ENCODE measurements around the gene PBX3. TPM values are rescaled to one million over a fixed set of nuclear protein-coding genes. Genes with fewer than 3 reads are reported as not detected.

PBX3 gene
- total and polyA plus RNA-seq, 9 of the 15 experiments (the other 6 are each of a cell fraction or from before 2014, with no cell fraction given), result 0.14 to 5.8 (median 0.92) TPM

DNA sequence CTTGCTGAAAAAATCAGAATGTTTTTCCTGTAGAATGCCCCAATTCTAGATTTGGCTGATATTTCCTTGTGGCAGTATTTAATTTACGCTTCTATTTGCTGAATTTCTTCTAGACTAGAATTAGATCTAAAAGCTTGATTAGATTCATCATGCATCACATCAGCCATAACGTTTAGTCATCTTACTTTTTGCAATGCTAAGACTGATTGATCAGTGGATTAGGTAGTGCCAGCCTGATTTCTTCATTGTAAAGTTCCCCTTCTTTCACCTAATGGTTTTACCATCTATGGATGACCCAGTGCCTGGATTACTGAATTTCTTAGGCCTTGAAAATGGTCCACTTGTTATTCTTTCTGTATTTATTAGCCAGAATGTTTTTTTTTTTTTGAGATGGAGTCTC, 83.9 kb downstream of the PBX3 start:
- FAIRE-seq (no peak), ATAC-seq (no peak), DNase-seq (ENCODE audit: extremely low read depth in 1 of 4, low spot score in 3 of 4) (no peak)
- Histone ChIP-seq H3K79me2 (ENCODE audit: control insufficient read depth, insufficient read depth, low read length) (no peaks in the 10 kb centered on the region), H3K4me2 (ENCODE audit: insufficient read depth, low read length) (no peak overlapping the region), H3K9me1 (ENCODE audit: control insufficient read depth, insufficient read depth, low read length) (no peaks in the 10 kb centered on the region), H3K4me3 (no peak overlapping the region), H3K27me3 (ENCODE audit: control insufficient read depth in 2 of 2, insufficient read depth in 2 of 2, low read length in 2 of 2) (no peaks in the 10 kb centered on the region; a peak in 1 of 5 replicates), H3K36me3 (ENCODE audit: control insufficient read depth, insufficient read depth, low read length) (no peaks in the 10 kb centered on the region), H3K4me1 (replicated peaks in 1 of 2; ENCODE audit: control insufficient read depth in 2 of 2, insufficient read depth in 2 of 2, low read length in 2 of 2) (no peaks in the 10 kb centered on the region), H3K9ac (ENCODE audit: insufficient read depth in 1 of 2, low read depth in 2 of 2, low read length in 2 of 2) (no peak overlapping the region), H3K27ac (ENCODE audit: extremely low read depth, low read depth, low read length) (no peak overlapping the region), H2AFZ (ENCODE audit: low read depth, low read length) (no peak overlapping the region), H4K20me1 (replicated peaks; ENCODE audit: control insufficient read depth, insufficient read depth, low read length) (no peaks in the 10 kb centered on the region), H3K9me3 (replicated peaks; ENCODE audit: control insufficient read depth, insufficient read depth, low read depth, low read length) (no peaks in the 10 kb centered on the region)
- WGBS (ENCODE audit: insufficient coverage, low coverage, missing lambda C conversion rate), result 0% methylated on average over 2 of the region's 2 CpGs
- in situ Hi-C loops (cut with MboI) (no loop called here), intact Hi-C loops (cut with micrococcal nuclease) (no loop called here)
- BruUV-seq (replicated peaks), result no TSS peak
- TF ChIP-seq POLR2AphosphoS5 (IDR thresholded peaks at IDR 0.05; ENCODE audit: control insufficient read depth, insufficient read depth, low read depth, low read length), result no peak
- no peak for TF ChIP-seq YY1 (IDR thresholded peaks at IDR 0.05; ENCODE audit: borderline replicate concordance in 1 of 3, control insufficient read depth in 1 of 3, extremely low read depth in 1 of 3, insufficient read depth in 3 of 3, insufficient read length in 1 of 3, insufficient replicate concordance in 2 of 3, low read depth in 1 of 3, low read length in 2 of 3)
- TF ChIP-seq PURB (CRISPR knock-in tag; IDR thresholded peaks at IDR 0.05; ENCODE audit: low read depth), result no peak
- TF ChIP-seq HMGN3 (IDR thresholded peaks at IDR 0.05; ENCODE audit: borderline replicate concordance, extremely low read depth, insufficient read length, low read depth, low read length), result no peak
- no peak for TF ChIP-seq TRIM24 (IDR thresholded peaks at IDR 0.05)
- TF ChIP-seq ZBTB8A (IDR thresholded peaks at IDR 0.05; ENCODE audit: partially characterized antibody), result no peak
- TF ChIP-seq PTRF (tag; IDR thresholded peaks at IDR 0.05), result no peak
- no peak for TF ChIP-seq RBM14 (IDR thresholded peaks at IDR 0.05; ENCODE audit: borderline replicate concordance, insufficient read depth, low read depth, low read length)
- TF ChIP-seq, protein P1, sequence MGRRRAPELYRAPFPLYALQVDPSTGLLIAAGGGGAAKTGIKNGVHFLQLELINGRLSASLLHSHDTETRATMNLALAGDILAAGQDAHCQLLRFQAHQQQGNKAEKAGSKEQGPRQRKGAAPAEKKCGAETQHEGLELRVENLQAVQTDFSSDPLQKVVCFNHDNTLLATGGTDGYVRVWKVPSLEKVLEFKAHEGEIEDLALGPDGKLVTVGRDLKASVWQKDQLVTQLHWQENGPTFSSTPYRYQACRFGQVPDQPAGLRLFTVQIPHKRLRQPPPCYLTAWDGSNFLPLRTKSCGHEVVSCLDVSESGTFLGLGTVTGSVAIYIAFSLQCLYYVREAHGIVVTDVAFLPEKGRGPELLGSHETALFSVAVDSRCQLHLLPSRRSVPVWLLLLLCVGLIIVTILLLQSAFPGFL (CRISPR knock-in tag; IDR thresholded peaks at IDR 0.05), result no peak
- TF ChIP-seq ZFX (CRISPR knock-in tag; IDR thresholded peaks at IDR 0.05), result no peak
- TF ChIP-seq TEAD1 (CRISPR knock-in tag; IDR thresholded peaks at IDR 0.05), result no peak
- no peak for TF ChIP-seq NR1H2 (CRISPR knock-in tag; IDR thresholded peaks at IDR 0.05)
- no peak for TF ChIP-seq L3MBTL2 (IDR thresholded peaks at IDR 0.05)
- no peak for TF ChIP-seq ZNF668 (CRISPR knock-in tag; IDR thresholded peaks at IDR 0.05)
- TF ChIP-seq PHB2 (IDR thresholded peaks at IDR 0.05; ENCODE audit: low read depth), result no peak
- ChIA-PET POLR2A (interaction anchor here (1.0 kb wide), 1 partner anchor 192 kb away, joined by 3 read pairs; no protein-coding TSS in a partner anchor), CTCF (ENCODE audit: low intra/inter-chr PET ratio) (no interaction called here)
